GM18867 (cell line): ENCODE measurements around the gene CACNA1C.

ENCODE experiments used
- ATAC-seq: cut with Tn5 transposase; IDR thresholded peaks from one replicate; pipeline ENCODE4 v1.9.1; 2021; ENCODE audit warnings: mild to moderate bottlenecking, moderate library complexity; ENCODE audit not compliant: unreplicated experiment

CACNA1C gene

GRCh38 chr12:2589381-2589780 is 536.6 kb downstream of the CACNA1C start:
- no peak for ATAC-seq

DNA sequence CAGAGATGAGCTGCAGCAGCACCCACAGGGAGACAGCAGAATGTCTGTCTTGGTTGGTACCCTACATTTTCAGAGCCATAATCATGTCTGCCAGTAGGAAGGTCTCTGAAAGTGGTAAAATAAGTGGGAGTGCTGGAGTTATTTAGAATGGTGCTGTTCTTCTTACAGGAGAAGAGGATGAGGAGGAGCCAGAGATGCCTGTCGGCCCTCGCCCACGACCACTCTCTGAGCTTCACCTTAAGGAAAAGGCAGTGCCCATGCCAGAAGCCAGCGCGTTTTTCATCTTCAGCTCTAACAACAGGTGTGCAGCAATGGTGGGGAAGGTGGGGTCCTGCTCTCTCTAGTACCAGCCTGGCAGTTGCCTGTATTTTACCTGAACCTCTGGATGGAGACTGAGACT is 540.3 kb downstream of the CACNA1C start:
- ATAC-seq = no peak

DNA sequence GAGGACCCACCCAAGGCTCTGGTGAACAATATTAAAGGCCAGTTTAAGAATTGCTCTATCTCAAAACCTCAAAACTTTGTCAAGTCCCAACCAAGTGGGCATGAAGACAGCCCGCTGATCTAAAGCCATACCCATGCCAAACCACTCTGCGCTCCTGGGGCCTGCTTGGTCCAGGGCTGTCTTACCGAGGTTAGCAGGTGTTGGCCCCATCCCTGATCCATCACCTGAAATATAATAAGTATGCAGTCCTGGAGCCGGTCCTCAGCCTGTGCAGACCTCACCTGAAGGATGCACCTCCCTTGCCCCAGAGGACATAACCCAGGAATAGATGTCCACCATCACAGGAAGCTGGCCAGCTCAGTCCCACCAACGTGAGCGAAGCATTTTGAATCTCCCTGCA is 543.7 kb downstream of the CACNA1C start:
- no peak for ATAC-seq

DNA sequence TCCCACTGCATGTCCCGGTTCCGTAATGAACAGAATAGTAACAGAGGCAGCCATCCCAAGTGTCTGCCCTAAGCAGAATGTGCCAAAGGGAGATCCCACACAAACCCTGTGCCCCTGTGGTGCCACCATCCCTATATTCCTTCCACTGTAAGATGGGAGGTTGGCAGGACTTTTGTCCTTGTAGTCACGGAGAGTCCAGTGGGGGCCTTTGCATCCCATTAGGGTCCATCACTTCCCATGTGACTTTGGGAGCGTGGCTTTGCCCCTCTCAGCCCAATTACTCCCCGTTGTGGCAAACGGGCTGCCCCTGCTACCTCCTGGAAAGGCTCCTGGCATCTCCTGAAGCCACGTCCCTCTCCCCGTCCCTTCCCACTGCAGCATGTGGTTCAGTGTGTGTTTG is 552.5 kb downstream of the CACNA1C start:
- ATAC-seq = no peak

GRCh38 chr12:2606186-2606910 is 553.6 kb downstream of the CACNA1C start:
- ATAC-seq = no peak

DNA sequence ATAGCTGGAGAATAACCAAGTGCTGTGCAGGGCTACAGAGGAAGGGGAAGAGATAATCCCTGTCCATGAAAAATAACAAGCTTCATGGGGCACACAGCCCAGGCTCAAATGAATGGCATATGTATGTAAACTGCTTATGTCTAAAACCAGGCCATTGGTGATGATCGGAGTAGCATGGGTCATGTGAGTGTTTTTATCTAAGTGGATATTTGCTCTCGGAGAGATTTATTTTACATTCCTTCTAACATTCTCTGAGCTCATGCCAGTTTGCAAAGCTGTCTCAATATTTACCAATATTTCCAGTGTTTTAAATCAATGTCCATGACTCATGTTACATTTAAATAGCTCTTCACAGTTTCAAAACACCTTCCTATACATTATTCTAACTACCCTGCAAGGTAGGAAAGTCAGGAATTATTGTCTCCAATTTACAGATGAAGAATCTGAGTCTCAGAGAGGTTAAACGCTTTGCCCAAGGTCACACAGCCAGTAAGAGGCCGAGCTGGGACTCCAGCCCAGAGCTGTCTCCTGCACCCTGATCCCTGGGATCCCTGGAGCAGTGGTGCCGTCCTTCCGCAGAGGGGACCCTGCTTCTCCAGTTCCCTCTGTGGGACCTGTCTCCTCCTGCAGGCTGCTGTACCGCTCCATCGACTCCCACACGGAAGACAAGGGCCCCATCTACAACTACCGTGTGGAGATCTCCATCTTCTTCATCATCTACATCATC is 555.3 kb downstream of the CACNA1C start:
- ATAC-seq = no peak

DNA sequence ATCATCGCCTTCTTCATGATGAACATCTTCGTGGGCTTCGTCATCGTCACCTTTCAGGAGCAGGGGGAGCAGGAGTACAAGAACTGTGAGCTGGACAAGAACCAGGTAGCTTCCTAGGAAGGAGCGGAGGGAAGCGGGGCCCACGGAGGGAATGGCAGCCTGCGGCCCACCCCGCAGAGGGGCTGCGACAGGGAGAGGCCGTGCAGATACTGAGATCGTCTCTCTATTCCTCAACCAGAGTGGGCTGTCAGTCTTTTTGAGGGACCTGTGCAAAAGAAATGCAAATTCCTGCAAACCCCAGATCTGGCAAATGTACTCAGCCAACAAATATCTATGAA is 555.8 kb downstream of the CACNA1C start:
- no peak for ATAC-seq

DNA sequence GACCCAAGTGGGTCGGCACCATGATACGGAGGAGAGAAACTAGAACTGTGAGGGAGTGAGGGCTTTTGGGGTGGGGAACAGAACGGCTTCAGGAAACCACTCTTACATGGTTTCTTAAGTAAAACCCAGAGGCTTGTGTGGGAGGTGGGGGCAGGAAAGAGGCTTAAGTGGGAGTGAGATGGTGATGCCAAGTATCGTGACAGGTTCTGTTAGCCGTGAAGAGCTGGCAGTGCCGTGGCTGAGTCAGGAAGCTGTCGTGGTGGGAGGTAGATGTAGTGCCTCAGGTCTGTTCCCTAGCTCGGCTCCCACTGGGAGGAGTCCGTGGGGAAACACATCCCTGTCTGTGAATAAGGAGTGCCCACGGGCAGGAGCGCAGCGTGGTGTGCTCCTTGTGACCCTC is 556.2 kb downstream of the CACNA1C start:
- no peak for ATAC-seq

DNA sequence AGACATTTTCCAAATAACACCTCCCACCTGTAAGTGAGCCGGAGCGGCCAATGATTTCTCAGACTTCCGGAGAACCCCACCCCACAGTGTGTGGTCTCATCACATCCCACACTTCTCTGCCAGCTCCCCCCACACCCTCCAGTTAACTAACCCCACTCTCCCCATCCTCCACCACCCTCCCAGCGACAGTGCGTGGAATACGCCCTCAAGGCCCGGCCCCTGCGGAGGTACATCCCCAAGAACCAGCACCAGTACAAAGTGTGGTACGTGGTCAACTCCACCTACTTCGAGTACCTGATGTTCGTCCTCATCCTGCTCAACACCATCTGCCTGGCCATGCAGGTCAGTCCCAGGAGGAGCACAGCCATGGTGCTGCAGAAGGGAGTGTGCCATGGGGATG is 557.6 kb downstream of the CACNA1C start:
- ATAC-seq = no peak

GRCh38 chr12:2613326-2614073 is 560.7 kb downstream of the CACNA1C start:
- no peak for ATAC-seq

GRCh38 chr12:2614341-2614740 is 561.6 kb downstream of the CACNA1C start:
- no peak for ATAC-seq

GRCh38 chr12:2615665-2616402 is 563.0 kb downstream of the CACNA1C start:
- no peak for ATAC-seq

DNA sequence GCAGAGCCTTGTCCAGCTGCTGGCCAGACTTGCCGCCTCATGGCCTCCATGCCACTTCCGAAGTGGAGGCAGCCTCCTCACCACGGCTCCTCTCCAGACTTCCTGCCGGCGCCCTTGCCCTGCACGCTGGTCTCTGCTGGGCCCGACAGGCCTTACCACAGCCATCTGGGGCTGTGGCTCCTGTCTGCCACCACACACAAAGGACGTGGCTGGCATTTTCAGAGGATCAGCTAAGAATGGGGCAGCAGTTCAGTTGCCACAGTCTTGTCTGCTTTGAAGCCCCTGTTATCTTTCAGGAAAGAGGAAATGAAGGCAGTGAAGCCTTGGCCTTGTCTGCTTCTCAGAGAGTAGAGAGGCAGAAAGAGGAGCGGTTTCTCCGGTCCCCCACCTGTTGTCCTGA is 564.0 kb downstream of the CACNA1C start:
- ATAC-seq = no peak

DNA sequence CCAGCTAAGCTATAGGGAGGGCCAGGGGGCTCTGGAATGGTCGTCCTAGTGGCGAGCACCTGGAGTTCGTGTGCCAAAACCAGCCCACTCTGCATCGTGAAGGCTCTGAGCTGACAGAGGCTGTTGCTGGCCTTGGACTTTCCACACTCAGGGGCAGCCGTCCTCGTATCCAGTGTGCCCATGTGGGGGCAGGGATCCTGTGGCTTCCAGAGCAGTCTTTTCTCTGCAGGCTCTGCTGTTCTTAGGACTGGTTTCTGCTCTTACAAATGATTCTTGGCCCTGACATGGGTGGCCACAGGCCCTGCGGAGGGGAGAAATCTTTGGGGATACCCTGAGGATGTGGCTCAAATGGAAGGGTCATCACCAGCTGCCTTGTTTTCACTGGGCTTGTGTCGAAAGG is 564.6 kb downstream of the CACNA1C start:
- no peak for ATAC-seq

DNA sequence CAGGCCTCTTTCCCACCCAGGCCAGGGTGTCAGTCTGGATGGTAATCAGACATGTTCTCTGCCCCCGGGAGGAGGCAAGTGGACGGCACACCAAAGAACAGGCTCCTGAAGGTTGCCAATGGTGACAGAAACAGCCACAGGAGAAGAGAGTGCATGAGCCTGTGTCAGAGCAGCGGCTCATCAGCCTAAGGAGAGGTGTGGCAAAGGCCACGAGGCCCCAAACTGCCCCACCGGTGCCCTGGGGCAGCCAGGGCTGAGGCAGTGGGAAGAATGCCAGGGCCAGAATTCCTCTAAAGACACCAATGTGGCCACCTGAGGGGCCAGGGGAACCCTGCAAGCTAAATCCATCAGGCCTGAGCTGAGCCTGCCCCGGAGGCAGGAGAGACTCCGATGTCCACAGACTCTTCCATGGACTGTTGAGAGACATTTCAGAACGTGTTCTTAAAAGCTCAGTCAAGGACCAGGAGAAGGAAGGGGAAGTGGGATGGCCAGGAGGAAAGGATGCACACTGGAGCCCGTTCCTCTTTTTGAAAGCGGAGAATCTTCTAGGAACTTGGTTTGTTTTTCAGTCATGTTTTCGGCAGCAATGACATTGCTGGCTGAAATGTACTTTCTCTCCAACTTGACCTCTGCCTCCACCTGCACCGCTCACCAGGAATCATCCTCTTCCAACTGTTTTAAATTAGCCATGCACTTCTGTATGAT is 565.7 kb downstream of the CACNA1C start:
- no peak for ATAC-seq

DNA sequence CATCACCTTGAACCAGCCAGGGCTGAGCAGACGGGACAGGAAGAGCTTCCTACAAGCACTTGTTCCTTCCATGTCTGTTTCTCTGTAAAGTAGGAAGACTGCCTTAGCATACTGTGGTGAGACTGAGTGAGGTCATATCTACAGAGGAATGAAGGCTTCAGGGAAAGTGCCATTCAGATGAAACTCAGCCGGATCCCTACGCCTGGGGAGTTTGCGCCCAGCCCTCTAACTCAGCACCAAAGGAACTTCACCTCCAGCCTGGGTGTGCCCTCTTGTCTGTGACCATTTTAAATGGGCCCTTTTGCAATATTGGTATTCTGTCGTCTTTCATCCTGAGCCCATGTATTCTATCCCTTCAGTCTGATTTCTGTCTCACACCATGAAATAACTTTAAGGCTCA is 566.3 kb downstream of the CACNA1C start:
- ATAC-seq = no peak

- ATAC-seq = no peak
These were observed 569.7 kb downstream of the CACNA1C start for GRCh38 chr12:2622460-2622859.

GRCh38 chr12:2623472-2623871 is 570.7 kb downstream of the CACNA1C start:
- no peak for ATAC-seq

DNA sequence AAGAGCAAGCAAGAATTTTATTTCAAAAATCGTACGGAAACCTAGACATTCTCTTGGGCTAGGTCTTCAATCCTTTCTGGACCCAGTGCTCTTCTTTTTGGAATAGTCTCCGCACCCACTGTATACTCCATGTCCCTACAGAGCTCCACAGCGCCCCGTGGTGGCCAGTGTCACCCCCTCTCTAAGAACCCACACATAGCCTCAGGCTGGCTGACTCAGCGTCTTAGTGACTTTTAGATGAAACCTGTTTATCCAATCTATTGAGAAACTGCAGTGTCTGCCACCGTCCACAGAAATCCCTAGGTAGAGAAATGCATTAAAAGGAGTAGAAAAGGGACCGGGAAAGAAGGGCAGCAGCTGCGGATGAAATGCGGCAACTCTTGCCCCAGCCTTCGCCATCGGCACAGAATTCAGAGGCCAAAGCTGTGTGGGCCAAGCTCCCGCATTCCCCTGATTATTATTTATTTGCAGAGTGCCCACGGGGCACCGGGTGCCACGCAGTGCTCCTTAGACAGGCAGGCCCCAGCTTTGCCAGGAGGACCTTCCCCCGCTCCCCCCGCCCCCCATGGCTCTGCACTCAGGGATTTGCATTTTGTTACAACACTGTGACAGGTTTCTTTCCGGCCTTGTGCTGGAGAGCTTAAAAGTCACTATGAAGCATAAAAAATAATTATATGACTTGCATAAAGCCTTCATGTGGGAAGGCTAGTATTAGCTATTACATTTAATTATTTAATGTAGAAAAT is 571.9 kb downstream of the CACNA1C start:
- no peak for ATAC-seq

GRCh38 chr12:2625289-2625612 is 572.5 kb downstream of the CACNA1C start:
- no peak for ATAC-seq
